ENCODE data around the gene F10.

GRCh38 chr13:113073942-113074341, 48.7 kb upstream of the F10 start:
- no peak for TF ChIP-seq CTCF (IDR thresholded peaks at IDR 0.05)
- no peak for TF ChIP-seq EZH2 (IDR thresholded peaks at IDR 0.05; ENCODE audit: borderline replicate concordance, insufficient read depth, low read depth, low read length, poor library complexity, severe bottlenecking)
